DND-41 (cell line): ENCODE results near the gene CACNA1I.

ENCODE experiments used
- ATAC-seq: fragments of 200-7000 bp; cut with Tn5 transposase; 3 replicates; pipeline ENCODE4 v1.9.1; 2021; ENCODE audit warnings: low read depth; ENCODE audit not compliant: insufficient read depth
- DNase-seq: peaks from one replicate; pipeline ENCODE4 v3.0.0-alpha.2; 2020
- H2AFZ ChIP-seq: 2 replicates; pipeline ENCODE4 v1.6.0; 2012; ENCODE audit warnings: low read depth, low read length
- H3K27ac ChIP-seq: 2 replicates; pipeline ENCODE4 v1.5.1; 2012; ENCODE audit warnings: low read length, inconsistent platforms
- H3K27me3 ChIP-seq: fragments of 200-600 bp; sonication (generic); 2 replicates; pipeline ENCODE4 v1.6.0; 2012; ENCODE audit warnings: low read length, mild to moderate bottlenecking, inconsistent platforms; ENCODE audit not compliant: insufficient read depth, poor library complexity
- H3K36me3 ChIP-seq: 2 replicates; pipeline ENCODE4 v1.5.1; 2012; ENCODE audit warnings: low read length, inconsistent platforms; ENCODE audit not compliant: insufficient read depth
- H3K4me1 ChIP-seq: 2 replicates; pipeline ENCODE4 v1.5.1; 2012; ENCODE audit warnings: mild to moderate bottlenecking, low read length; ENCODE audit not compliant: insufficient read depth
- H3K4me2 ChIP-seq: 2 replicates; pipeline ENCODE4 v1.6.0; 2012; ENCODE audit warnings: mild to moderate bottlenecking, moderate library complexity, low read length, inconsistent platforms; ENCODE audit not compliant: insufficient read depth
- H3K4me3 ChIP-seq, 2 experiments: fragments of 200-600 bp in 1 of 2; shearing (Covaris generic) in 1 of 2; 2 replicates each; pipeline ENCODE4 v1.5.1; 2012 to 2016; ENCODE audit warnings: inconsistent platforms in 2 of 2, low read length in 2 of 2, mild to moderate bottlenecking in 2 of 2, low read depth in 1 of 2, moderate library complexity in 1 of 2
- H3K79me2 ChIP-seq: 2 replicates; pipeline ENCODE4 v1.6.0; 2012; ENCODE audit warnings: low read length, inconsistent platforms; ENCODE audit not compliant: insufficient read depth
- H3K9ac ChIP-seq: 2 replicates; pipeline ENCODE4 v1.6.0; 2012; ENCODE audit warnings: low read depth, mild to moderate bottlenecking, inconsistent platforms, low read length, moderate library complexity
- H3K9me3 ChIP-seq: 2 replicates; pipeline ENCODE4 v1.5.1; 2012; ENCODE audit warnings: low read length, moderate library complexity, mild to moderate bottlenecking, inconsistent platforms; ENCODE audit not compliant: insufficient read depth, severe bottlenecking
- H4K20me1 ChIP-seq: 2 replicates; pipeline ENCODE4 v1.6.0; 2012; ENCODE audit warnings: low read length; ENCODE audit not compliant: insufficient read depth
- EZH2 ChIP-seq: IDR thresholded peaks from 3 replicates; pipeline ENCODE4 v1.6.1; 2012; ENCODE audit warnings: borderline replicate concordance, low read depth, mild to moderate bottlenecking, moderate library complexity, low read length, inconsistent platforms; ENCODE audit not compliant: severe bottlenecking
- TF ChIP-seq, protein P1 (sequence below): IDR thresholded peaks from 2 replicates; pipeline ENCODE4 v1.5.1; 2012; ENCODE audit warnings: borderline replicate concordance, low read length, moderate library complexity, mild to moderate bottlenecking; ENCODE audit not compliant: poor library complexity, severe bottlenecking; ENCODE audit errors: extremely low read depth

CACNA1I gene

DNA sequence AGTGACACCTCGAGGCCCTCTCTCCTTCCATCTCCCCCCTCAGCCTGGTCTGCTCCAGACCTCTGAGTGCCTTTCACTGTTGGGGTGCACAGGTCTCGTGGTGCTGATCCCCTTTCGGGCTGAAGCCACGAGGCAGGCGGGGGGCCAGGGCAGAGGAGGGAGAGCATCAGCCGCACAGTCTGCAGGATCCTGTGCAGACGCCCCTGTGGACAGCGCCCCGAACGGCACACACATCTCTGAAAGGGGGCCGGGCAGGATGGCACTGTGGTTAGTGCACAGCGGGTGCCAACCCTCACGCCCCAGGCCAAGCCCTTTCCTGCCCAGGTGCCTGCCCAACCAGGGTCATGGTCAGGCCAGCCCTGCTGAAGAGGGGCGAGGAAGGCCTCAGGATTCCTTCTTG is 56.7 kb downstream of the CACNA1I start:
- DNase-seq = no peak
- Histone ChIP-seq H3K4me3 (no peak overlapping the region), H2AFZ (no peak overlapping the region), H3K27me3 (no peaks in the 10 kb centered on the region), H3K27ac (no peak overlapping the region), H3K9me3 (no peaks in the 10 kb centered on the region), H3K4me2 (no peak overlapping the region), H3K36me3 (no peaks in the 10 kb centered on the region), H4K20me1 (no peaks in the 10 kb centered on the region; the same call in 1 of the 2 replicates), H3K9ac (no peak overlapping the region), H3K4me1 (no peaks in the 10 kb centered on the region), H3K79me2 (no peaks in the 10 kb centered on the region)
- TF ChIP-seq, protein P1, sequence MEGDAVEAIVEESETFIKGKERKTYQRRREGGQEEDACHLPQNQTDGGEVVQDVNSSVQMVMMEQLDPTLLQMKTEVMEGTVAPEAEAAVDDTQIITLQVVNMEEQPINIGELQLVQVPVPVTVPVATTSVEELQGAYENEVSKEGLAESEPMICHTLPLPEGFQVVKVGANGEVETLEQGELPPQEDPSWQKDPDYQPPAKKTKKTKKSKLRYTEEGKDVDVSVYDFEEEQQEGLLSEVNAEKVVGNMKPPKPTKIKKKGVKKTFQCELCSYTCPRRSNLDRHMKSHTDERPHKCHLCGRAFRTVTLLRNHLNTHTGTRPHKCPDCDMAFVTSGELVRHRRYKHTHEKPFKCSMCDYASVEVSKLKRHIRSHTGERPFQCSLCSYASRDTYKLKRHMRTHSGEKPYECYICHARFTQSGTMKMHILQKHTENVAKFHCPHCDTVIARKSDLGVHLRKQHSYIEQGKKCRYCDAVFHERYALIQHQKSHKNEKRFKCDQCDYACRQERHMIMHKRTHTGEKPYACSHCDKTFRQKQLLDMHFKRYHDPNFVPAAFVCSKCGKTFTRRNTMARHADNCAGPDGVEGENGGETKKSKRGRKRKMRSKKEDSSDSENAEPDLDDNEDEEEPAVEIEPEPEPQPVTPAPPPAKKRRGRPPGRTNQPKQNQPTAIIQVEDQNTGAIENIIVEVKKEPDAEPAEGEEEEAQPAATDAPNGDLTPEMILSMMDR = no peak
- no peak for TF ChIP-seq EZH2
- no peak for ATAC-seq

DNA sequence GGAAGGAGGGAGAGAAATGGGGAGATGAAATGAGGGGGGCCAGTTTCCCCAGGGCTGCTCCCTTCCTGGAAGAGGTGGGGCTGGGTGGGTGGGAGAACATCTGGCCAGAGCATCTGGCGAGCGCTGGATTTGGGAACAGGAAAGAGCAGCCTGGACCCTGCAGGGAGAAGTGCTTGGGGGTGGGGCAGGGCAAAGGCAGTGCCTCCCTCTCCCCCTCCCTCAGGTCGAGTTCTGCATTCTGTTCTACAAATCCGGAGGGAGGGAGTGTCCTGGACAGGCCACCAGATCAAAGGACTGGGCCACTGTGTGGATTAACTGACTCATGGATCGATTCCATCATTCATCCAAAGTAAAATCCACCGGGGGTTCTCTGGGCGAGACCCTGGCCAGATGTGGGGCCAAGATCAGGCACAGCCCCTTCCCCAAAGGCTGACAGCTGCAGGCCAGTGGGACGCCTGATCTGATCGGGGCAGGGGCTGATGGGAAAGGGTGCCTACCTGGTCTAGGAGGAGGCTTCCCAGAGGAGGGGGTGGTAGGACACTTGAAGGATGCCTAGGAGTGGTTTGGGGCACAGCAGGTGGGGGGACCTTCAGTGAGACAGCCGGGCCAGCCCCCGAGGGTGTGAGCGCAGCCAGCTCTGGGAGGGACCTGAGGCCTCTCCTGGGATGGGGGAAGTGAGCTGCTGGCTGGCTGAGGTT is 57.5 kb downstream of the CACNA1I start:
- H3K4me1 ChIP-seq = no peaks in the 10 kb centered on the region

DNA sequence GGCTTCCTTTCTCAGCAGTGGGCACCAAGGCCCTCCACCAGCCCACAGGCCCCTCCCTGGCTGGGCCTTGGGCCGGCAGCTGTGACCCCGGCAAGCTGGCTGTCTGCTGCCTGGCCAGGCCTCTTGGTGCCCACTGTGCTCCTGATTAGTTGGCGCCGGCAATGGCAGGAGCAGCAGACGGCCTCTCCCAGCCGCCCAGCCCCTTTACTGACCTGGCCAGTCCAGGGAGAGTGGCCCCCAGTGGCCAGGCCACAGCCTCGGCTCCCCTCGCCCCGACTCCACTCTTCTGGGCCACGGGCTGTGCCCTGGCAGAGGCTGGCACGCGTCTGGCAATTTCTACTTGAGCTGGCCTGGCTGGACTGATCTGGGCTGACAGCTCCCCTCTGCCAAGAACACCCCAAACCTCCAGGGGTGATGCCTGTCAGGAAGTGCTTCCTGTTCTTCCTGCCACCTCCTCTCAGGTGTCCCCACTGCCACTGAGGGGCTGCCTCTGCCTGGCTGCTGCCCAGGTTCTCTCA is 58.1 kb downstream of the CACNA1I start:
- Histone ChIP-seq H3K36me3 (no peaks in the 10 kb centered on the region), H3K4me1 (no peaks in the 10 kb centered on the region), H3K4me2 (no peak overlapping the region), H3K27ac (no peak overlapping the region), H3K79me2 (no peaks in the 10 kb centered on the region), H3K4me3 (no peak overlapping the region), H4K20me1 (no peaks in the 10 kb centered on the region), H2AFZ (no peak overlapping the region), H3K9me3 (no peaks in the 10 kb centered on the region), H3K27me3 (no peaks in the 10 kb centered on the region), H3K9ac (no peak overlapping the region)
- no peak for DNase-seq
- TF ChIP-seq, protein P1 = no peak
- TF ChIP-seq EZH2 = no peak
- ATAC-seq = no peak

More for the DNA sequence above, 57.5 kb downstream of the CACNA1I start:
- ATAC-seq (no peak), DNase-seq (no peak)
- no peaks in the 10 kb centered on the region; the same call in 1 of the 2 replicates for H4K20me1 ChIP-seq
- no peak overlapping the region for H2AFZ ChIP-seq
- H3K9ac ChIP-seq = no peak overlapping the region
- H3K4me3 ChIP-seq = no peak overlapping the region
- H3K27me3 ChIP-seq = no peaks in the 10 kb centered on the region
- H3K4me2 ChIP-seq = no peak overlapping the region
- no peaks in the 10 kb centered on the region for H3K36me3 ChIP-seq
- H3K79me2 ChIP-seq = no peaks in the 10 kb centered on the region
- H3K27ac ChIP-seq = no peak overlapping the region
- no peaks in the 10 kb centered on the region for H3K9me3 ChIP-seq
- TF ChIP-seq, protein P1 = no peak
- no peak for TF ChIP-seq EZH2
